Fibroblast of mammary gland (primary cell): ENCODE measurements around the gene TINCR.

ENCODE experiments used
- DNase-seq: peaks from one replicate; pipeline ENCODE4 v3.0.0-alpha.2; 2010; ENCODE audit warnings: low read depth
- H3K4me3 ChIP-seq: 2 replicates; pipeline ENCODE4 v1.5.1; 2011; ENCODE audit warnings: low read depth, mild to moderate bottlenecking, low read length, moderate library complexity; ENCODE audit not compliant: control insufficient read depth
- CTCF ChIP-seq: conservative IDR thresholded peaks from 2 replicates; pipeline ENCODE4 v1.5.1; 2011; ENCODE audit warnings: low read depth, low read length, inconsistent platforms; ENCODE audit not compliant: control insufficient read depth, insufficient read depth

The TINCR gene

GRCh38 chr19:5590151-5590864 lies 22.6 kb upstream of the TINCR start:
- DNase-seq, result no peak
- H3K4me3 ChIP-seq, result no peak overlapping the region
- no peak for TF ChIP-seq CTCF

- no peak overlapping the region for H3K4me3 ChIP-seq
- no peak for DNase-seq
- no peak for TF ChIP-seq CTCF
These were observed 21.3 kb upstream of the TINCR start for GRCh38 chr19:5588906-5589676.

GRCh38 chr19:5588441-5588840 lies 20.7 kb upstream of the TINCR start:
- TF ChIP-seq CTCF, result no peak
- DNase-seq, result peak; percentile 67
- H3K4me3 ChIP-seq, result no peak overlapping the region

- no peak for DNase-seq
- H3K4me3 ChIP-seq, result no peak overlapping the region
- no peak for TF ChIP-seq CTCF
These were observed 19.9 kb upstream of the TINCR start for GRCh38 chr19:5587661-5588060.

GRCh38 chr19:5587071-5587455 lies 19.3 kb upstream of the TINCR start:
- no peak overlapping the region for H3K4me3 ChIP-seq
- no peak for TF ChIP-seq CTCF
- no peak for DNase-seq

- no peak overlapping the region for H3K4me3 ChIP-seq
- TF ChIP-seq CTCF, result no peak
- peak; percentile 28 for DNase-seq
These were observed 18.7 kb upstream of the TINCR start for GRCh38 chr19:5586300-5587070.
